GM18498 (cell line): ENCODE results near the gene FAM186B.

Source experiments
- ATAC-seq: cut with Tn5 transposase; IDR thresholded peaks from one replicate; pipeline ENCODE4 v1.9.1; 2021; ENCODE audit warnings: mild to moderate bottlenecking, moderate library complexity; ENCODE audit not compliant: unreplicated experiment

FAM186B gene

GRCh38 chr12:49577589-49578315 lies 27.7 kb downstream of the FAM186B start:
- no peak for ATAC-seq

- ATAC-seq, result peak; percentile 26
Observed at GRCh38 chr12:49568442-49569162, 36.8 kb downstream of the FAM186B start.

- ATAC-seq, result peak; percentile 85
Observed at GRCh38 chr12:49567611-49568441, 37.6 kb downstream of the FAM186B start, which contains the start of gene MCRS1. MCRS1 (minus strand) TSS chr12:49568142; CDS start chr12:49566731, 1,411 bp downstream.

GRCh38 chr12:49567302-49567610 lies 38.2 kb downstream of the FAM186B start:
- peak; percentile 19 for ATAC-seq

GRCh38 chr12:49566361-49566760 lies 39.1 kb downstream of the FAM186B start:
- no peak for ATAC-seq

- no peak for ATAC-seq
Observed at GRCh38 chr12:49565406-49566265, 39.8 kb downstream of the FAM186B start.

- no peak for ATAC-seq
Observed at GRCh38 chr12:49564686-49565405, 40.6 kb downstream of the FAM186B start.

GRCh38 chr12:49563951-49564685 lies 41.3 kb downstream of the FAM186B start:
- ATAC-seq, result no peak

GRCh38 chr12:49562831-49563230 lies 42.6 kb downstream of the FAM186B start:
- ATAC-seq, result no peak

GRCh38 chr12:49562233-49562632 lies 43.2 kb downstream of the FAM186B start:
- no peak for ATAC-seq

- no peak for ATAC-seq
Observed at GRCh38 chr12:49560695-49561094, 44.7 kb downstream of the FAM186B start.

- ATAC-seq, result no peak
Observed at GRCh38 chr12:49559011-49559675, 46.3 kb downstream of the FAM186B start.

GRCh38 chr12:49558526-49558925 lies 46.9 kb downstream of the FAM186B start:
- no peak for ATAC-seq

- ATAC-seq, result no peak
Observed at GRCh38 chr12:49557917-49558215, 47.6 kb downstream of the FAM186B start.

GRCh38 chr12:49557187-49557916 lies 48.1 kb downstream of the FAM186B start:
- no peak for ATAC-seq

- no peak for ATAC-seq
Observed at GRCh38 chr12:49556391-49557186, 48.9 kb downstream of the FAM186B start.

GRCh38 chr12:49555631-49556390 lies 49.6 kb downstream of the FAM186B start:
- ATAC-seq, result no peak
